Adrenal gland (tissue), 12 donors: Measurements from ENCODE around the gene SEPTIN12. TPM values are rescaled to one million over a fixed set of nuclear protein-coding genes. Genes with fewer than 3 reads are reported as not detected.

Experiments used
- DNase-seq, 7 donors: peaks; one replicate each; pipeline ENCODE4 v3.0.0-alpha.2; 2019 to 2020
- H3K27ac ChIP-seq, 5 donors: fragments of 200-600 bp; sonication (generic) in 4 of 5; 1 replicate in 3 of 5; 2 replicates in 2 of 5; pipeline versions ENCODE4 v1.5.1 to v1.8.0; 2016 to 2020; ENCODE audit warnings: mild to moderate bottlenecking in 1 of 5
- H3K27me3 ChIP-seq: fragments of 200-600 bp; 2 replicates; pipeline ENCODE4 v1.8.0; 2021
- H3K36me3 ChIP-seq, 2 donors: fragments of 200-600 bp; replicated peaks in 1 of 2; 1 replicate in 1 of 2; 2 replicates in 1 of 2; pipeline versions ENCODE4 v1.5.1 to v1.8.0; 2018 to 2022
- H3K4me1 ChIP-seq, 2 donors: fragments of 200-600 bp; replicated peaks in 1 of 2; 1 replicate in 1 of 2; 2 replicates in 1 of 2; pipeline versions ENCODE4 v1.5.1 to v1.8.0; 2018 to 2021
- H3K4me3 ChIP-seq, 4 donors: fragments of 200-600 bp; sonication (generic) in 3 of 4; one replicate each; pipeline ENCODE4 v1.5.1; 2016 to 2018
- H3K9me3 ChIP-seq, 3 donors: fragments of 200-600 bp; sonication (generic) in 1 of 3; replicated peaks in 1 of 3; 1 replicate in 2 of 3; 2 replicates in 1 of 3; pipeline versions ENCODE4 v1.5.1 to v1.8.0; 2016 to 2021
- POLR2A ChIP-seq, 2 donors: fragments of 450-650 bp; IDR thresholded peaks; one replicate each; pipeline ENCODE4 v1.6.1; 2017; ENCODE audit warnings: antibody characterized with exemption in 2 of 2, mild to moderate bottlenecking in 2 of 2, moderate library complexity in 1 of 2
- WGBS, 4 donors: extraction: QIAGEN DNeasy Blood & Tissue Kit in 2 of 4; methylation state at CpG; one replicate each; pipeline versions ENCODE4 v1.1.5 to v1.1.7; 2013 to 2017; 5-methylcytosine and 5-hydroxymethylcytosine counted together
- intact Hi-C, 2 donors: fragments of 100-400 bp; cut with DNase I; formaldehyde crosslinking; loops; one replicate each; pipeline versions ENCODE4 v1.14.1 to v1.15.0; 2022 to 2023
- polyA plus RNA-seq, 3 donors: library from polyadenylated mRNA; stranded (reverse); fragments of 200-250 nt in 2 of 3; fragments of 350-450 nt in 1 of 3; fragmentation: Illumina TruSeq in 1 of 3; extraction: RNeasy Lipid Tissue Mini Kit (QIAGEN cat#74804) in 1 of 3; gene quantifications; one replicate each; pipeline ENCODE4 v1.2.3, GENCODE V29; 2013 to 2014
- total RNA-seq, 9 donors: library from RNA; depleted of rRNA in 4 of 9; stranded (reverse); fragments of >200 nt in 4 of 9; fragments of 120-200 nt in 1 of 9; fragmentation: NEBNext Ultra II Directional in 1 of 9; extraction: Animal tissue kit (Norgen Biotek cat#: 25700) in 1 of 9; gene quantifications; one replicate each; pipeline versions ENCODE4 v1.1.0 to v1.2.4, GENCODE V29; 2013 to 2023
- TF ChIP-seq, protein P1 (sequence below), 6 experiments: fragments of 450-650 bp in 4 of 6; fragments of 200-600 bp in 2 of 6; sonication (generic) in 1 of 6; IDR thresholded peaks; 1 replicate in 5 of 6; 2 replicates in 1 of 6; pipeline versions ENCODE4 v1.5.1 to v1.8.0; 2016 to 2021; ENCODE audit warnings: antibody characterized with exemption in 6 of 6, mild to moderate bottlenecking in 2 of 6, moderate library complexity in 1 of 6
- donor health status: healthy with polysubstance abuse.
- donor health status: Bipolar disorder and iron deficiency.
- donor health status: DM: yes; HTN: yes; CAD: no.
- donor health status: DM: no; HTN: no; CAD: no.
- donor health status: DM: no; HTN: no; CAD: no.
- donor health status: DM: yes; HTN: yes; CAD: no.

The SEPTIN12 gene
- total and polyA plus RNA-seq, 12 donors = 1.1 TPM; not detected in 11

DNA sequence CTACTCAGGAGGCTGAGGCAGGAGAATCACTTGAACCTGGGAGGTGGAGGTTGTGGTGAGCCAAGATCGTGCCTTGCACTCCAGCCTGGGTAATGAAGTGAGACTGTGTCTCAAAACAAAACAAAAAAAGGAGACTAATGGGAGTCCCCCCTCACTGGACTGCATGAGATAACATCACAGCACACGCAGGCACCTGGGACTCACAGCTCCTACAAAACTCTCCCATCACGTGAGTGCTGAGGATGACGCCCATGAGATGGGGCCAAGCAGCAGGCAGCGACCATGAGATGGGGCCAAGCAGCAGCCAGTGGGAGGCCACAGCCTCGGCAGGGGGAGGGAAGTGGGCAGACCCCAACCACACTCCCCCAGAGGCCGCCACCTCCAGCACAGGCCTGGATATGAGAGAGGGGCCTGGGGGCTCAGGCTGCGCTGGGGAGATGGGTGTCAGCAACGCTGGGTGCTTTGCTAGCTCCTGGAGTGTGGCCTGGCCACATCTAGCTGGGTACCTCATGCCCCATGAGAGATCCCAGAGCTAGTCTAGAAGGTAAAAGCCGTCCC lies 38.4 kb downstream of the SEPTIN12 start:
- Histone ChIP-seq H3K36me3 (peaks cover 0 to 41% of the 10 kb centered on the region in 2 donors), H3K4me3 (no peak overlapping the region), H3K4me1 (no peaks in the 10 kb centered on the region), H3K27me3 (no peaks in the 10 kb centered on the region), H3K27ac (no peak overlapping the region), H3K9me3 (no peaks in the 10 kb centered on the region)
- TF ChIP-seq POLR2A (IDR thresholded peaks at IDR 0.05) = no peak
- TF ChIP-seq, protein P1, sequence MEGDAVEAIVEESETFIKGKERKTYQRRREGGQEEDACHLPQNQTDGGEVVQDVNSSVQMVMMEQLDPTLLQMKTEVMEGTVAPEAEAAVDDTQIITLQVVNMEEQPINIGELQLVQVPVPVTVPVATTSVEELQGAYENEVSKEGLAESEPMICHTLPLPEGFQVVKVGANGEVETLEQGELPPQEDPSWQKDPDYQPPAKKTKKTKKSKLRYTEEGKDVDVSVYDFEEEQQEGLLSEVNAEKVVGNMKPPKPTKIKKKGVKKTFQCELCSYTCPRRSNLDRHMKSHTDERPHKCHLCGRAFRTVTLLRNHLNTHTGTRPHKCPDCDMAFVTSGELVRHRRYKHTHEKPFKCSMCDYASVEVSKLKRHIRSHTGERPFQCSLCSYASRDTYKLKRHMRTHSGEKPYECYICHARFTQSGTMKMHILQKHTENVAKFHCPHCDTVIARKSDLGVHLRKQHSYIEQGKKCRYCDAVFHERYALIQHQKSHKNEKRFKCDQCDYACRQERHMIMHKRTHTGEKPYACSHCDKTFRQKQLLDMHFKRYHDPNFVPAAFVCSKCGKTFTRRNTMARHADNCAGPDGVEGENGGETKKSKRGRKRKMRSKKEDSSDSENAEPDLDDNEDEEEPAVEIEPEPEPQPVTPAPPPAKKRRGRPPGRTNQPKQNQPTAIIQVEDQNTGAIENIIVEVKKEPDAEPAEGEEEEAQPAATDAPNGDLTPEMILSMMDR (IDR thresholded peaks at IDR 0.05) = no peak
- no peak for DNase-seq
- 83 to 90% (median 87%) methylated on average over 6 to 10 of the region's 10 CpGs for WGBS, 4 donors
- intact Hi-C loops = no loop called here

DNA sequence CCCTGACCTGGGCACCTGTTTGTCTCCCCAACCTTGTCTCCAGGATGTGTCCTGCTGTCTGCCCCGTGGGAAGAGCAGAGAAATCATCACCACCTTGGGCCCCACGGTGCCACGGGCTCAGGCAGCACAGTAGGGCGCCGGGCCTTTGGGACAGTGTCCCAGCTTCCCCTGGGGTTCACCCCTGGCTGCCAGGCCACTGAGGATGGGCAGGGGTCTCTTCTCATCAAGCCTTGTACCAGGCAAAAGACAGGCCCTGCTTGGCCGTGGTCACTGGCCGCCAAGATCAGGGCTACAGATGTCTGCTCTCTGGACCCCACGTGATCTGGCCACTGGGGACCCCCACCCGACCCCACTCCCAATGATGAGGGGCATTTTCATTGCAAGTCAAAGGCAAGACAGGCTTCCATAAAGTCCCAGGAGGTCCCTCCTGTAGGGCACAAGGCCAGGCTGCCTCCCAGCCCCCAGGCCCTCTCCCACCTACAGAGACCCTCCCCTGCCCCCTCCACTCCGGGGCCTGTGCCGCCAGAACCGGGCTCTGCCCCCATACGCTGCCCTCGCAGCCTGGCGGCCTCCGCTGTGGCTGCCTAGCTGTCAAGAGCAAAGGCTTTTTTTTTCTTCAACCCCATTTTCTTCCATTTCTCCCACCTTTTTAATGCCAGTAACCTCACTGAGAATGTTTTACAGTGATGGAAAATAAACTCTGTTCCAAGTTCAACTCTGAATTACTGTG lies 39.3 kb downstream of the SEPTIN12 start:
- intact Hi-C loops = no loop called here
- no peaks in the 10 kb centered on the region for H3K27me3 ChIP-seq
- no peak for DNase-seq
- H3K4me3 ChIP-seq = no peak overlapping the region
- no peaks in the 10 kb centered on the region for H3K9me3 ChIP-seq
- TF ChIP-seq POLR2A (IDR thresholded peaks at IDR 0.05) = no peak
- no peak overlapping the region for H3K27ac ChIP-seq
- H3K4me1 ChIP-seq = no peaks in the 10 kb centered on the region
- WGBS, 4 donors = 89 to 94% (median 92%) methylated on average over 9 to 16 of the region's 16 CpGs
- peaks cover 0 to 38% of the 10 kb centered on the region in 2 donors for H3K36me3 ChIP-seq

DNA sequence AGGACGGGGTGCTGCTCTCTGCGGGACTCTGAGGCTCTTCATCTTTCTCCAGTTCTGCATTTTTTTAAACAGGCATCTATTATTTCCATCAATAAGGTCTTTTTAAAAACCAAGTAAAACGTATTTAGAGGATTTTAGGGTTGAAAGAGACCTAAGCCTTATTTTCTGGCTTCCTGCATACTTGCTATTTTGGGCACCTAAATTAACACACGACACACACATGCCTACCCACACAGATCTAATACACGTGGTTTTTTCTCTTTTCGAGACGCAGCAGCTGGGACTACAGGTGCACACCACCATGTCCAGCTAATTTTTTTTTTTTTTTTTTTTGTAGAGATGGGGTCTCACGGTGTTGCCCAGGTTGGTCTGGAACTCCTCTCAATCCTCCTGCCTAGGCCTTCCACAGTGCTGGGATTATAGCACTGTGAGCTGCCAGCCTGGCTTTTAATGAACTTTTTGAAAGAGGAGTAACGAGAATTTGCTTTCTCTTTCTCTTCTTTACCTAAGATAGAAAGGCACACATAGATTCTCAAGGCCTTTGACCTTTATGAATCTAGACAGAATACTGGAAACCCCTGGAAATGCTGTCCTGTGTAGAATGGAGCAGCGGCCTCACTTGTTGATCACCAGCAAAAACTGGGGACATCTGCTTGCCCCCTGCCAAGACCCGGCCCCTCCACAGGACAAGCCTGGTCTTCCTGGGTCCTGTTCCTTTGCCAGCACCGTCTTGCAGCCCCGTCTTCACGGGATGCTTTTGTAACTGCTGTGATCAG lies 40.1 kb downstream of the SEPTIN12 start:
- no peak for DNase-seq
- TF ChIP-seq, protein P1 (IDR thresholded peaks at IDR 0.05) = no peak
- TF ChIP-seq POLR2A (IDR thresholded peaks at IDR 0.05) = no peak
- no peak overlapping the region for H3K4me3 ChIP-seq
- 77 to 87% (median 83%) methylated on average over 14 of the region's 14 CpGs for WGBS, 4 donors
- intact Hi-C loops = no loop called here
- H3K27me3 ChIP-seq = no peaks in the 10 kb centered on the region
- H3K4me1 ChIP-seq = peaks cover 0 to 6% of the 10 kb centered on the region in 2 donors
- peaks cover 0 to 30% of the 10 kb centered on the region in 2 donors for H3K36me3 ChIP-seq
- H3K9me3 ChIP-seq = no peaks in the 10 kb centered on the region
- no peak overlapping the region for H3K27ac ChIP-seq

DNA sequence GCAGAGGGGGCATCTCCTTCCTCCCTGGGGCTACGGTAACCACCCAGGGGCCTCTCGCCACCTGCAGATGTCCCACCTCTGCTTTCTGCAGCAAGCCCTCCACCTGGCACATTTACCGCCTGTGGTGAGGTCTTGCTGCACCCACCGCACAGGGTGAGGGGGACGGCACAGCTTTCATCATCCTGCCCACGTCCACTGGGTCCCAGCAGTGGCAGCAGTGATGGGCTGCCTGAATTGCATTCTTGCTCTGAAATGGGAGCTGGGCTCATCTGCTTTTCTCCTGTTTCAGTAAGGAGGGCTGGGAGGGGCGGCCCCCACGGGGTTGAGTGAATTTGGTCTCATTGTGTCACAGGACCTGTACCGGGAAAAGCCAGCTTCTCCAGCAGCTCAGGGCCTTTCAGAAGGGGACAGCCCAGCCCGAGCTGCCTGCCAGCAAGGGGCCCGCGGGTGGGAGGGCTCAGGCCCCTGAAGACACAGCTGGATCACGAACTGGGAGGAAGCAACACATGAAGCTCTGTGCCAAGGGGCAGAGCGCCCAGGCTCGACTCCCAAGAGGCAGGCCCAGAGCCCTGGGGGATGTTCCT lies 41.1 kb downstream of the SEPTIN12 start:
- Histone ChIP-seq H3K4me3 (no peak overlapping the region), H3K9me3 (no peaks in the 10 kb centered on the region), H3K27ac (no peak overlapping the region), H3K36me3 (peaks cover 0 to 20% of the 10 kb centered on the region in 2 donors), H3K27me3 (no peaks in the 10 kb centered on the region), H3K4me1 (peaks cover 0 to 7% of the 10 kb centered on the region in 2 donors)
- WGBS, 4 donors = 57 to 80% (median 62%) methylated on average over 5 to 15 of the region's 15 CpGs
- intact Hi-C loops = no loop called here
- no peak for DNase-seq
- TF ChIP-seq, protein P1 (IDR thresholded peaks at IDR 0.05) = no peak
- TF ChIP-seq POLR2A (IDR thresholded peaks at IDR 0.05) = no peak
